ENCODE measurements around the gene SLC6A8.
A peak's percentile ranks its signal among the peaks of the same experiment; 100 is the strongest.
"Not testable (repeated sequence)": the region's sequence is repeated elsewhere in the genome, so short reads cannot be mapped to it uniquely, and the experiment has no call there.

SLC6A8 gene

DNA sequence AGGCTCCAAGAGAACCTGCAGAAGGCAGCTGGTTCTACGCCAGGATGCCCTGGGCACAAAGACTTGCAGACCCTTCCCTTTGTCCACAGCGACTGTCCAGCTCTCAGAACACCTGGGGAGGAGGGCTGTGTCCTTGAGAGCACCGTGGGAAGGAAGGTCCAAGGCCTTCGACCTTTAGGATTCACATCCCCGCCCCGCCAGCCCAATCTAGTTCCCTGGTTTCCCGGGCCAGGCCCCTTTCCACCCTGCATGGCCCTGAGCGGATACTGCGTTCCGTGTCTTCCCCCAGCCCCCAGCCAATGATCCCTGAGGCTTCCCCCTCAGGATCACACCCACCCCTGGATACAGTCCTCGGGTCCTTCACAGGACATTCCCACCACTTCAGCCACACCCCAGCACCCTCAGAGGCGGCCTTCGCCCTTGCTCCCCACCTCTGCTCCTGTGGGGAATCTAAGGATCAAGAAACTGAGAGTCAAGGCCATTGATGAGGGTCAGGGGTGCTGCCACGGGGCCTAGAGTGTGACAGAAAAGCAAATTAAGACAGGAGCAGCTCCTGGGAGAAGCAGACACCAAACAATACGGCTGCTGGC is 46.0 kb downstream of the SLC6A8 start:
- DNase-seq, result no peak

DNA sequence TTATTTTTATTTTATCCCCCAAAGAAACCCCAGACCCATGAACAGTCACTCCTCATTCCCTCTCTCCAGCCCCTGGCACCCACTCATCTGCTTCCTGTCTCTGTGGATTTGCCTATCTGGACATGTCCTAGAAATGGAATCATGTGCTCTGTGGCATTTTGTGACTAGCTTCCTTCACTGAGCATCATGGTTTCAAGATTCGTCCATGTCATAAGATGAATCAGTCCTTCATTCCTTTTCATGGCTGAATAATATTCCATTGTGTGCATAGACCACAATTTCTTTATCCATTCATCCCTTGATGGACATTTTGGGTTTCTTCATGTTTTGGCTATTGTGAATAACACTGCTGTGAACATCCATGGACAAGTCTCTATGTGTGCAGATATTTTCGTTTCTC is 47.1 kb downstream of the SLC6A8 start:
- no peak for DNase-seq

- DNase-seq, result no peak
Measured at GRCh38 chrX:153735274-153735673, 47.5 kb downstream of the SLC6A8 start.

GRCh38 chrX:153736071-153736820 is 48.5 kb downstream of the SLC6A8 start:
- no peak for DNase-seq

GRCh38 chrX:153736871-153737441 is 49.2 kb downstream of the SLC6A8 start:
- DNase-seq, result no peak

GRCh38 chrX:153738056-153738605 is 50.4 kb downstream of the SLC6A8 start:
- DNase-seq, result no peak

DNA sequence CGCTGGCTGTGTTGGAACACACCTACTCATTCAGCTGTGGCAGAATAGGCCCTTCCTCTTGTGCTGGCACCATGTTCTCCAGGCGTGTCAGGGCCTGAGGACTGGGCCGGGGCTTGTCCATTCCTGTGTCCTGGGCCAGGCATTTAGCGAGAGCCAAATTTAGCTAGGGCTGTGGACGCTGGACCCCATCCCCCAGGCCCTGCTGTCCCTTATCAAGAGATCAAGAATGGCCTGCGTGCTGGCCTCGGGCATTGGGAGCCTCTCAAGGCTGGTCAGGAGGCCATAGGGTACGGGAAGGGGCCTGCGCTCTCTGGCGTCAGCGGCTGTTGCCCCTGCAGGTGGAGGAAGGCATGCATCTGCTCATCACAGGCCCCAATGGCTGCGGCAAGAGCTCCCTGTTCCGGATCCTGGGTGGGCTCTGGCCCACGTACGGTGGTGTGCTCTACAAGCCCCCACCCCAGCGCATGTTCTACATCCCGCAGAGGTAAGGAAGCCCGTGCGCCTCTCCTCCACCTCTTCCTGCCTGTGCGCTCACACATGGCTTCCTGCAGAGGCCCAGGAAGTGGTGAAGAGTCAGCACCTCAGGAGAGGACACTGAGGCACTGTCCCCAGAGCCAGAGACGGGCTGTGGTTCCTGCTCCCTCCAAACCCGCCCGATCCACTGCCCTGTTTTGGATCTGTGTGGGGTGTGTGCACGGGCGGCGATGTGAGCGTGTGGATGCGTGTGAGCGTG is 52.2 kb downstream of the SLC6A8 start:
- no peak for DNase-seq

DNA sequence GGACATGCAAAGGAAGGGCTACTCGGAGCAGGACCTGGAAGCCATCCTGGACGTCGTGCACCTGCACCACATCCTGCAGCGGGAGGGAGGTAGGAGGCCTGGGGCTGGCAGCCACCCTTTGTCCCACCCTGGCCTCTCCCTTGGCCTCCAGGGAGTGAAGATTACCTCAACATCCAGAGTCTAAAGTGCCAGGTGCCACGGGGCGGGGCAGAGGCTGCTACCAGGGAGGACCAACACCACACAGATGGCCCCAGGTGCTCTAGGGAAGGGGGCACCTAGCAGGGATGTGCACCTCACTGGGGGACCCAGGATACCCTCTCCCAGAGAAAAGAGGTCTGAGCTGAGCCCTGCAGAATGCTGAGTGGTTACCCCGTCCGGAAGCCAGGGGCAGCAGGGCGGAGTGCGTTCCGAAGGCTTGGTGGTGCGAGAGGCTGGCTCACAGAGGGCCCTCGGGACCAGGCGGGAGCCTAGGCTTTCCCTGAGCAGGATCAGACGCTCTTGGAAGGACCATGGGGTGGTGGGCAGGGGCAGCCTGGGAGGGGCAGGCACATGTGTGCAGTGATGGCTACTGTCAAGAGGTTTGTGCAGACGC is 53.0 kb downstream of the SLC6A8 start:
- no peak for DNase-seq

GRCh38 chrX:153741446-153741845 is 53.7 kb downstream of the SLC6A8 start:
- DNase-seq, result no peak

- not testable (repeated sequence) for DNase-seq
Measured at GRCh38 chrX:153742111-153742510, 54.4 kb downstream of the SLC6A8 start.

GRCh38 chrX:153742796-153743467 is 55.2 kb downstream of the SLC6A8 start:
- not testable (repeated sequence) for DNase-seq

- DNase-seq, result peak; percentile 33
Measured at GRCh38 chrX:153743468-153744209, 55.9 kb downstream of the SLC6A8 start.

- no peak for DNase-seq
Measured at GRCh38 chrX:153744210-153745066, 56.7 kb downstream of the SLC6A8 start.

DNA sequence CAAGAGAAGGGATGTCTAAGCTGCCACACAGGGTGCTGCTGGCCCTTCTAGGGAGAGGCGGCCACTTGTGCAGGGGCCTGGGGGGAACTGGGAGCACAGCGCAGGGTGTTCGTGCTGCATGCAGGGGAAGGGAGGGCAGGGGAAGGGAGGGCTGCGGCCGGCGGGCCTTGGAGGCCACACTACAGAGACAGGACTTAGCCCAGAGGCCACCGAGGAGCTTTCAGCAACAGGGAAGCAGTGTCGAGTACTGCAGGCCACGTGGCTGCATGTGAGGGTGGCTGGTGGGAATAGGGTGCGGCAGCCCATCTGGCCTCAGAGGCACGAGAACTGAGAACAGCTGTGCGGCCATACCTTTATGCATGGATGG is 57.3 kb downstream of the SLC6A8 start:
- peak; percentile 31 for DNase-seq
